ENCODE data around the gene TIPARP. TPM values are rescaled to one million over a fixed set of nuclear protein-coding genes. Genes with fewer than 3 reads are reported as not detected.

Gene TIPARP
- 100 to 1,000 TPM; 126 to 180 TPM for total RNA-seq
- total RNA-seq: 370 to 813 reads per million in 2 donors

- H3K4me1 Mint-ChIP-seq: peaks cover 40% of the 10 kb centered on the region
- peak within 1 kb of the TSS; percentile 96 for H3K4me3 Mint-ChIP-seq
- H3K9me3 ChIP-seq (ENCODE audit: control insufficient read depth, low read length, poor library complexity, severe bottlenecking): no peaks in the 10 kb centered on the region
- no peaks in the 10 kb centered on the region for H3K27me3 Mint-ChIP-seq
- H3K36me3 Mint-ChIP-seq (ENCODE audit: low read depth): peaks cover 4% of the 10 kb centered on the region
- peak; percentile 85 for ATAC-seq
- peak within 1 kb of the TSS; percentile 94 for H3K27ac Mint-ChIP-seq
- DNase-seq: peak; percentile 99 to 100 (median 99)
These were observed at the start of gene TIPARP for GRCh38 chr3:156674046-156674910. TSS of gene TIPARP (plus strand) at chr3:156674590. CDS start at chr3:156677698, 3,108 bp downstream.

GRCh38 chr3:156626104-156626503 lies 48.3 kb upstream of the TIPARP start:
- Mint-ChIP-seq H3K27ac (no peak overlapping the region), H3K27me3 (peaks cover 3% of the 10 kb centered on the region), H3K4me3 (no peak overlapping the region), H3K4me1 (no peaks in the 10 kb centered on the region), H3K36me3 (ENCODE audit: low read depth) (no peaks in the 10 kb centered on the region)
- H3K9me3 ChIP-seq (ENCODE audit: control insufficient read depth, low read length, poor library complexity, severe bottlenecking): peaks cover 2% of the 10 kb centered on the region
- DNase-seq (no peak), ATAC-seq (no peak)

GRCh38 chr3:156627946-156628569 lies 46.3 kb upstream of the TIPARP start:
- no peaks in the 10 kb centered on the region for H3K27me3 Mint-ChIP-seq
- no peak overlapping the region for H3K4me3 Mint-ChIP-seq
- no peak for DNase-seq
- H3K36me3 Mint-ChIP-seq (ENCODE audit: low read depth): no peaks in the 10 kb centered on the region
- H3K4me1 Mint-ChIP-seq: no peaks in the 10 kb centered on the region
- no peak overlapping the region for H3K27ac Mint-ChIP-seq
- peaks cover 2% of the 10 kb centered on the region for H3K9me3 ChIP-seq (ENCODE audit: control insufficient read depth, low read length, poor library complexity, severe bottlenecking)
- no peak for ATAC-seq

GRCh38 chr3:156628836-156629618 lies 45.4 kb upstream of the TIPARP start:
- Mint-ChIP-seq H3K4me3 (no peak overlapping the region), H3K27ac (no peak overlapping the region), H3K27me3 (no peaks in the 10 kb centered on the region), H3K4me1 (no peaks in the 10 kb centered on the region), H3K36me3 (ENCODE audit: low read depth) (no peaks in the 10 kb centered on the region)
- ATAC-seq: no peak
- DNase-seq: no peak
- peaks cover 2% of the 10 kb centered on the region for H3K9me3 ChIP-seq (ENCODE audit: control insufficient read depth, low read length, poor library complexity, severe bottlenecking)

- ATAC-seq (no peak), DNase-seq (no peak)
- H3K4me3 Mint-ChIP-seq: no peak overlapping the region
- H3K27ac Mint-ChIP-seq: no peak overlapping the region
- peaks cover 2% of the 10 kb centered on the region for H3K9me3 ChIP-seq (ENCODE audit: control insufficient read depth, low read length, poor library complexity, severe bottlenecking)
- no peaks in the 10 kb centered on the region for H3K36me3 Mint-ChIP-seq (ENCODE audit: low read depth)
- H3K27me3 Mint-ChIP-seq: no peaks in the 10 kb centered on the region
- no peaks in the 10 kb centered on the region for H3K4me1 Mint-ChIP-seq
These were observed 44.2 kb upstream of the TIPARP start for GRCh38 chr3:156630081-156630772.

- Mint-ChIP-seq H3K27me3 (no peaks in the 10 kb centered on the region), H3K4me1 (no peaks in the 10 kb centered on the region), H3K4me3 (no peak overlapping the region), H3K36me3 (ENCODE audit: low read depth) (no peaks in the 10 kb centered on the region), H3K27ac (no peak overlapping the region)
- ATAC-seq (no peak), DNase-seq (no peak)
- H3K9me3 ChIP-seq (ENCODE audit: control insufficient read depth, low read length, poor library complexity, severe bottlenecking): peaks cover 2% of the 10 kb centered on the region
These were observed 43.7 kb upstream of the TIPARP start for GRCh38 chr3:156630773-156631093.

- Mint-ChIP-seq H3K27me3 (no peaks in the 10 kb centered on the region), H3K4me1 (no peaks in the 10 kb centered on the region), H3K27ac (no peak overlapping the region), H3K36me3 (ENCODE audit: low read depth) (no peaks in the 10 kb centered on the region), H3K4me3 (no peak overlapping the region)
- H3K9me3 ChIP-seq (ENCODE audit: control insufficient read depth, low read length, poor library complexity, severe bottlenecking): peaks cover 2% of the 10 kb centered on the region
- ATAC-seq (no peak), DNase-seq (no peak)
These were observed 43.1 kb upstream of the TIPARP start for GRCh38 chr3:156631323-156631722.

GRCh38 chr3:156632601-156633000 lies 41.8 kb upstream of the TIPARP start:
- H3K4me1 Mint-ChIP-seq: no peaks in the 10 kb centered on the region
- peaks cover 2% of the 10 kb centered on the region for H3K9me3 ChIP-seq (ENCODE audit: control insufficient read depth, low read length, poor library complexity, severe bottlenecking)
- H3K27ac Mint-ChIP-seq: no peak overlapping the region
- ATAC-seq (no peak), DNase-seq (no peak)
- H3K4me3 Mint-ChIP-seq: no peak overlapping the region
- no peaks in the 10 kb centered on the region for H3K27me3 Mint-ChIP-seq
- H3K36me3 Mint-ChIP-seq (ENCODE audit: low read depth): no peaks in the 10 kb centered on the region

- H3K27me3 Mint-ChIP-seq: no peaks in the 10 kb centered on the region
- no peak overlapping the region for H3K27ac Mint-ChIP-seq
- H3K4me3 Mint-ChIP-seq: no peak overlapping the region
- DNase-seq (no peak), ATAC-seq (no peak)
- H3K36me3 Mint-ChIP-seq (ENCODE audit: low read depth): no peaks in the 10 kb centered on the region
- peaks cover 2% of the 10 kb centered on the region for H3K9me3 ChIP-seq (ENCODE audit: control insufficient read depth, low read length, poor library complexity, severe bottlenecking)
- no peaks in the 10 kb centered on the region for H3K4me1 Mint-ChIP-seq
These were observed 41.1 kb upstream of the TIPARP start for GRCh38 chr3:156633335-156633734.

- H3K9me3 ChIP-seq (ENCODE audit: control insufficient read depth, low read length, poor library complexity, severe bottlenecking): peaks cover under 1% of the 10 kb centered on the region
- Mint-ChIP-seq H3K36me3 (ENCODE audit: low read depth) (no peaks in the 10 kb centered on the region), H3K4me1 (no peaks in the 10 kb centered on the region), H3K4me3 (no peak overlapping the region), H3K27me3 (no peaks in the 10 kb centered on the region), H3K27ac (no peak overlapping the region)
- ATAC-seq (no peak), DNase-seq (no peak)
These were observed 39.4 kb upstream of the TIPARP start for GRCh38 chr3:156635034-156635433.

- H3K27me3 Mint-ChIP-seq: no peaks in the 10 kb centered on the region
- H3K9me3 ChIP-seq (ENCODE audit: control insufficient read depth, low read length, poor library complexity, severe bottlenecking): no peaks in the 10 kb centered on the region
- ATAC-seq (no peak), DNase-seq (no peak)
- H3K36me3 Mint-ChIP-seq (ENCODE audit: low read depth): no peaks in the 10 kb centered on the region
- H3K27ac Mint-ChIP-seq: no peak overlapping the region
- no peaks in the 10 kb centered on the region for H3K4me1 Mint-ChIP-seq
- no peak overlapping the region for H3K4me3 Mint-ChIP-seq
These were observed 38.4 kb upstream of the TIPARP start for GRCh38 chr3:156635973-156636372.

- DNase-seq (no peak), ATAC-seq (no peak)
- Mint-ChIP-seq H3K27me3 (no peaks in the 10 kb centered on the region), H3K27ac (no peak overlapping the region), H3K4me1 (peaks cover under 1% of the 10 kb centered on the region), H3K4me3 (no peak overlapping the region), H3K36me3 (ENCODE audit: low read depth) (no peaks in the 10 kb centered on the region)
- no peaks in the 10 kb centered on the region for H3K9me3 ChIP-seq (ENCODE audit: control insufficient read depth, low read length, poor library complexity, severe bottlenecking)
These were observed 36.8 kb upstream of the TIPARP start for GRCh38 chr3:156637480-156638022.
